Hepatocyte (in vitro differentiated cells): ENCODE data around the gene CNRIP1.

Experiments
- EZH2 ChIP-seq: fragments of 200-600 bp; sonication (generic); IDR thresholded peaks from 2 replicates; pipeline ENCODE4 v1.6.1; 2016; ENCODE audit warnings: antibody characterized with exemption, mild to moderate bottlenecking, borderline replicate concordance
- EZH2phosphoT487 ChIP-seq: fragments of 200-600 bp; sonication (generic); IDR thresholded peaks from one replicate; pipeline ENCODE4 v1.6.1; 2018; ENCODE audit warnings: antibody characterized with exemption, mild to moderate bottlenecking, low read depth, moderate library complexity; ENCODE audit not compliant: unreplicated experiment, severe bottlenecking
- TF ChIP-seq, protein P1 (sequence below): fragments of 200-600 bp; sonication (generic); IDR thresholded peaks from 2 replicates; pipeline ENCODE4 v1.5.1; 2016; ENCODE audit warnings: antibody characterized with exemption, mild to moderate bottlenecking; ENCODE audit not compliant: poor library complexity

DNA sequence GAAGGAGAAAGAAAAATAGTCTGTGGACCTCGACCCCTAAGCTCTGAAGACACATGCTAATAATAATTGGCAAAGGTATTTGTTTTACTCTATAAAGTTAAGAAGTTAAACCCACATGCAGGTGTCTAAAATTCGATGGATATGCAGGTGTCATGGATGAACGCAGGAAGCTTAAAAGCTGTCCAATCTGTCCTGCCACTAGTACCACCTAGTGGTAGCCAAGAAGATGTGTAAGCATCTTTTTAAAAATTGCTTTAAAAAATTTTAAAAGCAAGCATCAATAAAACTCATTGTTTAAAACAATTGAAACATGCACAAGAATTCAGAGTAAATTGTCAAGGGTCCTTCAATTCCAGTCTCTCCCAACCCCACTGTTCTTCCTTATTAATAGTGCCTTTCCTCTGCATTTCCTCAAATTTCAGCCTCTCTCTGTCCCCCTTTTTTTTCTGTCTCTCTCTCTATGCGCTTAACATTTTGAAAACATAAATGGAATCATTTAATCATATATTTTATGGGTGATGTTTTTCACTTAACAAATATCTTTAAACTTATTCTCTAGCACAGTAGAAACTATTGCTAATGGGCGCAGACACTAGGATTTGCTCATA is 36.8 kb downstream of the CNRIP1 start:
- TF ChIP-seq, protein P1, sequence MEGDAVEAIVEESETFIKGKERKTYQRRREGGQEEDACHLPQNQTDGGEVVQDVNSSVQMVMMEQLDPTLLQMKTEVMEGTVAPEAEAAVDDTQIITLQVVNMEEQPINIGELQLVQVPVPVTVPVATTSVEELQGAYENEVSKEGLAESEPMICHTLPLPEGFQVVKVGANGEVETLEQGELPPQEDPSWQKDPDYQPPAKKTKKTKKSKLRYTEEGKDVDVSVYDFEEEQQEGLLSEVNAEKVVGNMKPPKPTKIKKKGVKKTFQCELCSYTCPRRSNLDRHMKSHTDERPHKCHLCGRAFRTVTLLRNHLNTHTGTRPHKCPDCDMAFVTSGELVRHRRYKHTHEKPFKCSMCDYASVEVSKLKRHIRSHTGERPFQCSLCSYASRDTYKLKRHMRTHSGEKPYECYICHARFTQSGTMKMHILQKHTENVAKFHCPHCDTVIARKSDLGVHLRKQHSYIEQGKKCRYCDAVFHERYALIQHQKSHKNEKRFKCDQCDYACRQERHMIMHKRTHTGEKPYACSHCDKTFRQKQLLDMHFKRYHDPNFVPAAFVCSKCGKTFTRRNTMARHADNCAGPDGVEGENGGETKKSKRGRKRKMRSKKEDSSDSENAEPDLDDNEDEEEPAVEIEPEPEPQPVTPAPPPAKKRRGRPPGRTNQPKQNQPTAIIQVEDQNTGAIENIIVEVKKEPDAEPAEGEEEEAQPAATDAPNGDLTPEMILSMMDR: peak; percentile 82
- TF ChIP-seq EZH2: no peak
- TF ChIP-seq EZH2phosphoT487: no peak
